WTC11 (cell line): Measurements from ENCODE around the gene NEK3. TPM values are rescaled to one million over a fixed set of nuclear protein-coding genes. Genes with fewer than 3 reads are reported as not detected.
"Not testable (repeated sequence)": the region's sequence is repeated elsewhere in the genome, so short reads cannot be mapped to it uniquely, and the experiment has no call there.

Source experiments
- ATAC-seq: fragments of 200-7000 bp; cut with Tn5 transposase; 2 replicates; pipeline ENCODE4 v1.10.0; 2021; ENCODE audit warnings: mild to moderate bottlenecking, moderate library complexity
- CTCF ChIA-PET: fragments of 300-600 bp; sonication (Branson Sonifier 250); formaldehyde crosslinking; loops from one replicate; lab custom pipeline; 2021; ENCODE audit warnings: antibody characterized with exemption; lab: Charles Lee
- POLR2A ChIA-PET: fragments of 350-600 bp; sonication (Branson Sonifier 250); formaldehyde crosslinking; loops from one replicate; lab custom pipeline; 2021; ENCODE audit warnings: antibody characterized with exemption; lab: Charles Lee
- DNase-seq: peaks from one replicate; pipeline ENCODE4 v3.0.0; 2021; ENCODE audit warnings: low spot score
- H3K27ac Mint-ChIP-seq: 2 replicates; pipeline ENCODE4 v1.8.0; 2021; ENCODE audit warnings: mixed read lengths
- H3K27me3 Mint-ChIP-seq: 2 replicates; pipeline ENCODE4 v1.8.0; 2021; ENCODE audit warnings: low read depth, mild to moderate bottlenecking, moderate library complexity, mixed read lengths
- H3K36me3 Mint-ChIP-seq: 2 replicates; pipeline ENCODE4 v1.8.0; 2021; ENCODE audit warnings: mixed read lengths
- H3K4me1 Mint-ChIP-seq: 2 replicates; pipeline ENCODE4 v1.8.0; 2022; ENCODE audit warnings: mixed read lengths
- H3K4me3 Mint-ChIP-seq: 2 replicates; pipeline ENCODE4 v1.8.0; 2021; ENCODE audit warnings: mild to moderate bottlenecking, moderate library complexity, mixed read lengths
- H3K9me3 Mint-ChIP-seq: 2 replicates; pipeline ENCODE4 v1.8.0; 2021; ENCODE audit warnings: mixed read lengths
- ARID4B ChIP-seq: sonication (generic); formaldehyde crosslinking; IDR thresholded peaks from 2 replicates; pipeline ENCODE4 v1.8.0; 2023; ENCODE audit warnings: missing genetic modification reagents, mild to moderate bottlenecking, borderline replicate concordance
- E2F1 ChIP-seq: sonication (generic); formaldehyde crosslinking; IDR thresholded peaks from 2 replicates; pipeline ENCODE4 v1.8.0; 2022; ENCODE audit warnings: mild to moderate bottlenecking, missing genetic modification reagents
- FOXK1 ChIP-seq: sonication (generic); formaldehyde crosslinking; IDR thresholded peaks from 2 replicates; pipeline ENCODE4 v1.8.0; 2022; ENCODE audit warnings: mild to moderate bottlenecking, moderate library complexity, missing genetic modification reagents
- FOXP4 ChIP-seq: sonication (generic); formaldehyde crosslinking; IDR thresholded peaks from 2 replicates; pipeline ENCODE4 v1.8.0; 2022; ENCODE audit warnings: mild to moderate bottlenecking, missing genetic modification reagents
- HMGA2 ChIP-seq: fragments of 250-450 bp; sonication (Bioruptor Pico); IDR thresholded peaks from 2 replicates; pipeline ENCODE4 v1.4.0; 2021; ENCODE audit warnings: mild to moderate bottlenecking, moderate library complexity
- JUN ChIP-seq: sonication (generic); formaldehyde crosslinking; IDR thresholded peaks from 2 replicates; pipeline ENCODE4 v1.8.0; 2023; ENCODE audit warnings: mild to moderate bottlenecking, missing genetic modification reagents
- NFYB ChIP-seq: sonication (generic); formaldehyde crosslinking; conservative IDR thresholded peaks from 2 replicates; pipeline ENCODE4 v1.8.0; 2022; ENCODE audit warnings: low read depth, missing genetic modification reagents
- NR1H2 ChIP-seq: sonication (generic); formaldehyde crosslinking; IDR thresholded peaks from 2 replicates; pipeline ENCODE4 v1.9.0; 2021; ENCODE audit warnings: mild to moderate bottlenecking, moderate library complexity, missing genetic modification reagents
- PREB ChIP-seq: sonication (generic); formaldehyde crosslinking; IDR thresholded peaks from 2 replicates; pipeline ENCODE4 v1.8.1; 2022; ENCODE audit warnings: mild to moderate bottlenecking, missing genetic modification reagents, moderate library complexity, borderline replicate concordance
- ZNF232 ChIP-seq: sonication (generic); formaldehyde crosslinking; IDR thresholded peaks from 2 replicates; pipeline ENCODE4 v1.8.0; 2022; ENCODE audit warnings: mild to moderate bottlenecking, missing genetic modification reagents
- ZNF281 ChIP-seq: sonication (generic); formaldehyde crosslinking; IDR thresholded peaks from 2 replicates; pipeline ENCODE4 v1.8.0; 2023; ENCODE audit warnings: mild to moderate bottlenecking, missing genetic modification reagents
- total RNA-seq: library from RNA; stranded (reverse); gene quantifications from 3 replicates; pipeline ENCODE4 v1.2.3, GENCODE V29; 2021

The NEK3 gene
- total RNA-seq, 1 experiment from 2014 or later: 33.3 TPM

GRCh38 chr13:52204546-52204945 is 45.1 kb upstream of the NEK3 start:
- H3K4me3 Mint-ChIP-seq, ATAC-seq, H3K4me1 Mint-ChIP-seq, H3K9me3 Mint-ChIP-seq, POLR2A ChIA-PET, DNase-seq, H3K36me3 Mint-ChIP-seq, H3K27ac Mint-ChIP-seq, H3K27me3 Mint-ChIP-seq: not testable (repeated sequence)
- CTCF ChIA-PET: interaction anchor here (1.3 kb wide), 1 partner anchor 31 kb away, joined by 3 read pairs; no protein-coding TSS in a partner anchor

GRCh38 chr13:52203864-52204263 is 44.5 kb upstream of the NEK3 start:
- DNase-seq, POLR2A ChIA-PET, H3K27ac Mint-ChIP-seq, H3K36me3 Mint-ChIP-seq, CTCF ChIA-PET, ATAC-seq, H3K4me3 Mint-ChIP-seq, H3K4me1 Mint-ChIP-seq, H3K9me3 Mint-ChIP-seq, H3K27me3 Mint-ChIP-seq: not testable (repeated sequence)

- DNase-seq (peak; percentile 12), ATAC-seq (peak; percentile 93)
- H3K27ac Mint-ChIP-seq, H3K4me1 Mint-ChIP-seq, POLR2A ChIA-PET, H3K27me3 Mint-ChIP-seq, H3K36me3 Mint-ChIP-seq, H3K4me3 Mint-ChIP-seq, H3K9me3 Mint-ChIP-seq: not testable (repeated sequence)
- CTCF ChIA-PET: interaction anchor here (2.1 kb wide), 1 partner anchor 267 kb away, joined by 5 read pairs; no protein-coding TSS in a partner anchor
Measured at GRCh38 chr13:52202506-52202905, 43.1 kb upstream of the NEK3 start.

GRCh38 chr13:52201439-52202193 is 42.2 kb upstream of the NEK3 start:
- peak; percentile 19 for DNase-seq
- CTCF ChIA-PET: interaction anchor here (0.6 to 2.1 kb wide), 4 partner anchors 74 to 867 kb away, joined by 3 to 5 read pairs (median 4); no protein-coding TSS in a partner anchor
- peak; percentile 71 for ATAC-seq
- POLR2A ChIA-PET, H3K9me3 Mint-ChIP-seq, H3K4me3 Mint-ChIP-seq, H3K27me3 Mint-ChIP-seq, H3K36me3 Mint-ChIP-seq, H3K4me1 Mint-ChIP-seq: not testable (repeated sequence)
- peak overlapping the region; percentile 5; the same call in 1 of the 2 replicates for H3K27ac Mint-ChIP-seq

GRCh38 chr13:52195401-52195837 is 36.0 kb upstream of the NEK3 start:
- POLR2A ChIA-PET: no interaction called here
- peak; percentile 85 for ATAC-seq
- CTCF ChIA-PET: interaction anchor here (1.1 to 2.1 kb wide), 4 partner anchors 36 to 255 kb away, joined by 3 to 15 read pairs (median 4); partner anchors contain the start of genes NEK3, NEK5 and VPS36
- TF ChIP-seq NR1H2: no peak
- 0 out of 2 replicates have a peak, but pooled peaks have one; percentile 31 for TF ChIP-seq JUN (CRISPR knock-in tag)
- TF ChIP-seq FOXP4 (CRISPR knock-in tag): peak; percentile 86; the same call in 1 of the 2 replicates
- 0 out of 2 replicates have a peak, but pooled peaks have one; percentile 26 for TF ChIP-seq ZNF281 (CRISPR knock-in tag)
- TF ChIP-seq ZNF232 (CRISPR knock-in tag): no peak
- TF ChIP-seq NFYB (CRISPR knock-in tag): peak; percentile 51; the same call in 1 of the 2 replicates
- 0 out of 2 replicates have a peak, but pooled peaks have one; percentile 32 for TF ChIP-seq FOXK1 (CRISPR knock-in tag)
- no peak for TF ChIP-seq HMGA2 (CRISPR knock-in tag)
- no peak for TF ChIP-seq ARID4B
- no peak for TF ChIP-seq PREB
- TF ChIP-seq E2F1: peak; percentile 67; the same call in 1 of the 2 replicates

More at GRCh38 chr13:52195401-52195837, 36.0 kb upstream of the NEK3 start:
- peaks cover 6% of the 10 kb centered on the region for H3K4me1 Mint-ChIP-seq
- peak; percentile 78 for DNase-seq
- H3K27ac Mint-ChIP-seq: no peak overlapping the region
- H3K36me3 Mint-ChIP-seq: no peaks in the 10 kb centered on the region
- H3K4me3 Mint-ChIP-seq: peak overlapping the region; percentile 99
- peaks cover 5% of the 10 kb centered on the region for H3K27me3 Mint-ChIP-seq
- H3K9me3 Mint-ChIP-seq: peaks cover 4% of the 10 kb centered on the region; the same call in 1 of the 2 replicates
